DMS153 treated with DMSO at 0.1 percent for 48 hours (cell line): ENCODE results near the gene LTBP1.
"Not testable (repeated sequence)": the region's sequence is repeated elsewhere in the genome, so short reads cannot be mapped to it uniquely, and the experiment has no call there.

Source experiments
- DNase-seq: peaks from one replicate; lab custom pipeline; 2025; ENCODE audit not compliant: unreplicated experiment; lab: John Stamatoyannopoulos, UW

Gene LTBP1

DNA sequence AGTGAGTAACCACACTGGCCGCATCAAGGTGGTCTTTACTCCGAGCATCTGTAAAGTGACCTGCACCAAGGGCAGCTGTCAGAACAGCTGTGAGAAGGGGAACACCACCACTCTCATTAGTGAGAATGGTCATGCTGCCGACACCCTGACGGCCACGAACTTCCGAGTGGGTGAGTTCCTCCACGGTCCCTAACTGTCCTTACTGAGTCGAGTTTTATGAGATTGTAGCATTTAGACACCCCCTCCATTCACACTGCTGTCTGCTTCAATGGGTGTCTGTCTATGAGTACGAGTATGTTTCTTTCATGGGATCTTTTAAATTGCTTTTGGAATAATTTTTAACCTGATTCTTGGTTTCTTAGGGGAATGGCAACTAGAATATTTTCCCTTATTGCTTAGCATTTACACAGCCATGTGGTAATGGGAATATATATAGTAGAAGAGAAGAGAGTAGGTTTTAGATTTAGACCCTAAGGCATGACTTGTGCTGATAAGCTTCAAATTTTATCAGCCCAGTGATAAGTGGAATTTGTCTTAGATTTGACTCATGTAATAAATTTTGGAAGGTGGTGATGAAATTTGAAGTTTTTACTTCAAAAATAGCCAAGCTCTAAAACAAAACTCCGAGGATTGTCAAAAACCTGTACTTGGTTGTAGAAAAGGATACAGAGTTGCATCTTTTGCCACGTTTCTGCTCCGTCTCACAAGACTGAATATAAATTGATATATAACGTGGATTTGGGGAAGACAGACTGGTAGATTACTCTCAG is 188.2 kb downstream of the LTBP1 start:
- no peak for DNase-seq

DNA sequence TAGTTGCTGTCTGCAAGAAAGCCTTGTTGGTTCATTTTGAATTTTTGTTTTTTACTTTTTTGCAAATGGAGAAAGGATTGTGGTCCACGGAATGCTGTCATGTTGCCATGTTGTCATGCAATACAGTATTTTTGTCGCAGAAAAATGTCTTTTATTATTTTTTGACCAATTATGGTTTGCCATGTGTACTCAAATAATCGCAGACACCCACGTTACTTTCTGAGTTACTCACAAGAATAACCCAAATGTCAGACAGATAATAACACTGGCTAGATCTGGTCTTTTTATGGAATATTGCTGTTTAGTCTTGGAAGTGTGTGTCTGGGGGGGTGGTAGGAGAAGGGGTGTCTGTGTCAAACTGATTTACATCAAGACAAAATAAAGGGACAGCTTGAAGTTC is 188.9 kb downstream of the LTBP1 start:
- no peak for DNase-seq

GRCh38 chr2:33136056-33136455 is 189.3 kb downstream of the LTBP1 start:
- no peak for DNase-seq

DNA sequence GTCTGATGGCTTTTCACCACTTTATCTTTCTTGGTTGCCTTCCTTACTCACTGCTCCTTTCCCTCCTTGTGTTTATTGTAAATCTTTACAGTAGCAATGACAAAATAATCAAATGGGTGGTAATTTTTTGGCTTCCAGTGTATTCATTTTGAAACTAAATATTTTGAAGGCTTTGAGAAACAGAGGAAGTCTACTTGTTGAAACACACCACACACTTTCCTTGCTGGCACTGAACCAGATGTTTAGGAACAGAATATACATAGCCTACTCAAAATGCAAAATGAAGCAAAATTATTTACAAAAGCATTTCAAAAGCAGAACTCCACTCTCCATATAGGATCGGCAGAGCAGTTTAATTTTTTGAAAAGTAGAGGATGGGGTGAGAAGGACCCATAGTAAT is 189.8 kb downstream of the LTBP1 start:
- no peak for DNase-seq

DNA sequence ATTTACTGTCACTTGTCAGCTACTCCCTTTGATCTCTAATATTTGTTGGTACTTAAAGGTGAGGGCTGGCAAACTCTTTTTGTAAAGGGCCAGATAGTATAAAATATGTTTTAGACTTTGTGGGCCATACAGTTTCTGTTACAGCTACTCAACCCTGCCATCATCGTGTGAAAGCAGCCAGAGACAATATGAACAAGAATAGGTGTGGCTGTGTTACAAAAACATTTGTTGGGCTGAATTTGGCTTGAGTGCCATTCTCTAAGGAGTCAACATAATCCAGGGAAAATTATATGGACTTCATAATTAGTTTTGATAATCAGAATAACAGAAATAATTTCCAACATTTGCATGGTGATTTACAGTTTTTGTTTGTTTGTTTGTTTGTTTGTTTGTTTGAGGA is 190.6 kb downstream of the LTBP1 start:
- no peak for DNase-seq

- DNase-seq: no peak
Observed at GRCh38 chr2:33139949-33140348, 193.2 kb downstream of the LTBP1 start.

GRCh38 chr2:33141476-33141875 is 194.7 kb downstream of the LTBP1 start:
- no peak for DNase-seq

GRCh38 chr2:33142810-33143209 is 196.1 kb downstream of the LTBP1 start:
- no peak for DNase-seq

GRCh38 chr2:33144243-33144642 is 197.5 kb downstream of the LTBP1 start:
- DNase-seq: no peak

- DNase-seq: no peak
Observed at GRCh38 chr2:33145459-33145858, 198.7 kb downstream of the LTBP1 start.

DNA sequence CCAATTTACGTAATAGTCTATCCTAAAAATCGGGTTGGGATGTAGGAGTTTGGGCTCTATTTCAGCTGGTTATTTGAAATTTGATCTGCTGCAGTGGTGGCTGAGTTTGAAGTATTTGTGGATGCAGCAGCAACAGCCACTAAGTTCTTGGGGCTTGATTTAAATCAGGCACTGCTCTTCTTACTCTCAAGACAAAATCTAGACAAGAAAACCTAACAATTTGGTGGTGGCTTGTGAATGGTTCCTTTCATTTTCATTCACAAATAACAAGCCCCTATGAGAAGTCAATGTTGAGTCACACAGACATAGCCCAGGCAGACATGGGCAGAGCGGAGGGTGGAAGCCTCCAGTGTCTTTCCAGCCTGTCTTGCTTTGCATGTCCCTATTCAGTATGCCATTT is 199.3 kb downstream of the LTBP1 start:
- DNase-seq: no peak

- no peak for DNase-seq
Observed at GRCh38 chr2:33153008-33153407, 206.3 kb downstream of the LTBP1 start.

DNA sequence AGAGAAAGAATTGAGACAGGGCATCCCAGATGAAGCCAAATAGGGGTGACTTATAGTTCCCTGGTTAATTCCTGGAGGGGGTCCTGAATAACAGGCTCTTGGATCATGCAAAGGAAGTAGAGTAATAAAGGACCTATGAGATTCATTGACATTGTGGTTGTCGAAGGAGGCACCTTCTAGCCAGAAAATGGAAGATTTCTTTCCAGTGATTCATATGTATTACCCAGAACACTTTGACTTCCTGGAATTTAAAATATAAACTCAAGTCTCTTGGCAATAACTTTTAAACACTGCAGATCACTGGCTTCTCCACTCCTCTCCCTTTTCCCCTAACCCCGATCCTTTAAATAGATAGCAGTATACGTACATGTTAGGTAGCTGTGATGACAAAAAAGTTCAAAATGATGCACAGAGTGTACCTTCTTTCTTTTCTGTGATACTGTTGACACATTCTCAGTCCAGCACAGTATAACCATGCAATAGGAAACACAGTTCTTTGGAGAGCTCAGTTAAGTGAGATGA is 211.8 kb downstream of the LTBP1 start:
- DNase-seq: no peak

DNA sequence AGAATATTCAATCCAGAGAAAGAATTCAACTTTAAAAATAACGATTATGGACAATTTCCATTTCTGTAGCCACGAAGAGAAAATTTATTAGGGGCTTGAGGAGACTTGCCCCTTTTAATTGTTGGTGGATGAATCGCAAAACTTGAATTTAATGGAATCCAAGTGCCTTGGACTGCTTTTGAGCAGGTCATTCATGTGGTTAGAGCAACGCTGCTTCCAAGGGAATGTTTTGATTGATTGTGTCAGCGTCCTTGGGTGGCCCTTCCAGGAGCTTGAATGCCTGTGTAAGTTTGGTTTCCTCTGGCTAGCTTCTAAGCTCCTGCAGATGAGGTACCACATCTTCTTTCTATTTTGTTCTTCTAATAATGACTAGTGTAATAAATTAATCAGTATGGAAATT is 213.4 kb downstream of the LTBP1 start:
- DNase-seq: no peak

GRCh38 chr2:33166287-33166881 is 219.6 kb downstream of the LTBP1 start:
- DNase-seq: no peak

DNA sequence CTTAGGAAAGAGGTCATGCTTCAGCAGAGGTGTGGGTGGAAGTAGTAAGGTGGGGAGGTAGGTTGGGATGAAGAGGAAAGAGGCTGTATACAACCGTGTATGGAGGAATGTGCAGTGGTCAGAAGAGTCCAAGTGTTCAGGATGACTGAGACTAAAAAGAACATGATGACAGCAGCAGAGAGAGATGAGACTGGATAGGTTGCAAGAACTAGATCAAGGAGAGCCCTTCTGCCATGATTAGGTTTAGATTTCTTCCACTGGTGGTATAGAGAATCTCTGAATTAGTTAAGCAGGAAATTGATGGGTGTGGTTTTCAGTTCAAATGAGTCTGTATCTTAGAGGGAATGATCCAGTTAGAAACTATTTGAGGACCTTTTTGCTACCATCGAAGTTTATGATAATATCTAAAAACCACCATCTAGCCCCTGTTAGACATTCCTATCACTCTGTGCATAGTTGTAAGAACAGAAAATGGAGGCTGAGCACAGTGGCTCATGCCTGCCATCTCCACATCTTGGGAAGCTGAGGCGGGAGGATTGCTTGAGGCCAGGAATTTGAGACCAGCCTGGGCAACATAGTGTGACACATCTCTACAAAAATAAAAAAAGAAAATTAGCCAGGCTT is 221.0 kb downstream of the LTBP1 start:
- DNase-seq: no peak

DNA sequence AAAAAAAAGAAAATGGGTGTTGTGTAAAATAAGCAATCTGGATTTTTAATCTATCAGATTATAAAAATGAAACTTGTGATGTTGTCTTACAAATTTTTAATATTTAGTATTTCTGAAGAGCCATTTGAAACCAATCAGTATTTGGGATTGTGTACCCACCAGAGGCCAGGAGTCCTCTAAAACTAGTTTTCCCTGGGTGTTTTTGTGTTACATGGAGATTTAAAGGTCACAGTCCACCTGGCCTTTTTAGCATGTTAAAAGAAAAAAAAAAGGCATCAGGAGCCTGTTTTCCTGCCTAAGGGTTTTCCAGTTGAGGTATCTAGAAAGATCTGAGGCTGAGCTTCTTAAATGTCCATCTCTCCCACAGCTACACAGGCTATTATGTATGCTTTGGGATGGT is 221.7 kb downstream of the LTBP1 start:
- no peak for DNase-seq

DNA sequence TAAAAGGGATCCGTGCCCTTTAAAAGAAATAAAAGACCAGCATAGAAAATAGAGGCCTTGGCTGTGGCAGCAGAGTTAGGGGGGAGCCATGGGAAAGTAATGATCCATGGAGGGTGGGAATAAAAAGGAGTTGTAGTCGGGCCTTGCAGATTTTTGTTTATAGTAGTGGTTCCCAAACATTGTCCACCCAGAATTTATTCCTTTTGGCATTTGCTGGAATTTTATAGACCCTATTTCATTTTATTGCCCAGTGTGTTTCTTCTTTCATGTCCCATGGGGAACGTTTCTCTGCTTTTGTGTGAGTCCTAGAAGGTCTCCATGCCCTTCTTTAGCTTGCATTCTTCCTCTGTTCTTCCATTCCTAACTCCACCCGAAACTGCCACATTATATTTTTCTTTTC is 222.2 kb downstream of the LTBP1 start:
- no peak for DNase-seq

DNA sequence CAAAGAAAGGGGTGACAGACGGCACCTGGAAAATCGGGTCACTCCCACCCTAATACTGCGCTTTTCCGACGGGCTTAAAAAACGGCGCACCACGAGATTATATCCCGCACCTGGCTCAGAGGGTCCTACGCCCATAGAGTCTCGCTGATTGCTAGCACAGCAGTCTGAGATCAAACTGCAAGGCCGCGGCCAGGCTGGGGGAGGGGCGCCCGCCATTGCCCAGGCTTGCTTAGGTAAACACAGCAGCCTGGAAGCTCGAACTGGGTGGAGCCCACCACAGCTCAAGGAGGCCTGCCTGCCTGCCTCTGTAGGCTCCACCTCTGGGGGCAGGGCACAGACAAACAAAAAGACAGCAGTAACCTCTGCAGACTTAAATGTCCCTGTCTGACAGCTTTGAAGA is 223.5 kb downstream of the LTBP1 start:
- not testable (repeated sequence) for DNase-seq

- no peak for DNase-seq
Observed at GRCh38 chr2:33177627-33178026, 230.9 kb downstream of the LTBP1 start.

GRCh38 chr2:33178209-33178608 is 231.5 kb downstream of the LTBP1 start:
- DNase-seq: no peak

DNA sequence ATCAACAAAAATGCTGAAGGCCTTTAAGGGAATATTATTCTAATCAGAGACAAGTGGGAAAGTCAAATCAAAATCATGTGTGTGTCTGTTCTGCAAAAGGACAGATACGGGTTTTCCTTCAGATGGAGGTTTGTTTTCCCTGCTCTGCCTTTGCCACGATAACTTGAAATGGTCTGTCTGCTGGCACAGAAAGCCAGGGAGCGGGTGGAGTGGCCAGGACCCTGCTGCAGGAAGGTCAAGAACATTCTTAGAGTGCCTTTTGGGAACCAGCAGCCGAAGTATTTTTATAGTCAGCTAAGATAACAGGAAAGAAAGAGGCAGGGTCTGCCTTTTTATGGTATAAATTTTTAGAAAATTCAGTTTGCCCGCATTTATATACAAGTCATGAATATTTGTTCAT is 234.2 kb downstream of the LTBP1 start:
- no peak for DNase-seq
